H1 (cell line): ENCODE results near the gene DISC1.

Source experiments
- CBX5 ChIP-seq: fragments of 300-800, 300-1000 bp; sonication (generic); IDR thresholded peaks from 2 replicates; pipeline ENCODE4 v1.7.1; 2016; ENCODE audit warnings: antibody characterized with exemption, low read length, low read depth
- CTCF ChIP-seq, 3 experiments: IDR thresholded peaks; 1 replicate in 2 of 3; 2 replicates in 1 of 3; pipeline versions ENCODE4 v1.5.1 to v1.6.1; 2011; ENCODE audit warnings: low read length in 3 of 3, mild to moderate bottlenecking in 3 of 3, inconsistent platforms in 2 of 3, low read depth in 1 of 3, moderate library complexity in 1 of 3; ENCODE audit not compliant: insufficient read depth in 1 of 3; ENCODE audit errors: control extremely low read depth in 1 of 3
- JUND ChIP-seq: IDR thresholded peaks from 2 replicates; pipeline ENCODE4 v1.6.1; 2011; ENCODE audit warnings: mild to moderate bottlenecking, improper control_type of control experiment, low read length
- MAX ChIP-seq: IDR thresholded peaks from 2 replicates; pipeline ENCODE4 v1.6.1; 2012; ENCODE audit warnings: inconsistent platforms
- NRF1 ChIP-seq: IDR thresholded peaks from 2 replicates; pipeline ENCODE4 v1.6.1; 2011; ENCODE audit warnings: mild to moderate bottlenecking, low read depth, low read length, improper control_type of control experiment
- RNF2 ChIP-seq: fragments of 200-900, 300-1000 bp; sonication (generic); IDR thresholded peaks from 2 replicates; pipeline ENCODE4 v1.7.1; 2016; ENCODE audit warnings: borderline replicate concordance, low read depth, mild to moderate bottlenecking, antibody characterized with exemption, low read length; ENCODE audit not compliant: poor library complexity, severe bottlenecking; ENCODE audit errors: missing control alignments
- SIRT6 ChIP-seq: IDR thresholded peaks from one replicate; pipeline ENCODE4 v1.7.1; 2012; ENCODE audit warnings: low read length, inconsistent platforms

- TF ChIP-seq JUND (no peak), CTCF (IDR thresholded peaks at IDR 0.05; ENCODE audit: control extremely low read depth in 1 of 3, insufficient read depth in 1 of 3, low read depth in 1 of 3, low read length in 3 of 3) (no peak), SIRT6 (no peak), RNF2 (no peak), CBX5 (no peak), MAX (no peak), NRF1 (no peak)
Measured at GRCh38 chr1:231927431-231927830, 300.8 kb downstream of the DISC1 start.
